ENCODE results near the gene NUDT4. TPM values are rescaled to one million over a fixed set of nuclear protein-coding genes. Genes with fewer than 3 reads are reported as not detected.

Gene NUDT4
- total RNA-seq: 100 to 1,000 TPM; 138 to 241 TPM

DNA sequence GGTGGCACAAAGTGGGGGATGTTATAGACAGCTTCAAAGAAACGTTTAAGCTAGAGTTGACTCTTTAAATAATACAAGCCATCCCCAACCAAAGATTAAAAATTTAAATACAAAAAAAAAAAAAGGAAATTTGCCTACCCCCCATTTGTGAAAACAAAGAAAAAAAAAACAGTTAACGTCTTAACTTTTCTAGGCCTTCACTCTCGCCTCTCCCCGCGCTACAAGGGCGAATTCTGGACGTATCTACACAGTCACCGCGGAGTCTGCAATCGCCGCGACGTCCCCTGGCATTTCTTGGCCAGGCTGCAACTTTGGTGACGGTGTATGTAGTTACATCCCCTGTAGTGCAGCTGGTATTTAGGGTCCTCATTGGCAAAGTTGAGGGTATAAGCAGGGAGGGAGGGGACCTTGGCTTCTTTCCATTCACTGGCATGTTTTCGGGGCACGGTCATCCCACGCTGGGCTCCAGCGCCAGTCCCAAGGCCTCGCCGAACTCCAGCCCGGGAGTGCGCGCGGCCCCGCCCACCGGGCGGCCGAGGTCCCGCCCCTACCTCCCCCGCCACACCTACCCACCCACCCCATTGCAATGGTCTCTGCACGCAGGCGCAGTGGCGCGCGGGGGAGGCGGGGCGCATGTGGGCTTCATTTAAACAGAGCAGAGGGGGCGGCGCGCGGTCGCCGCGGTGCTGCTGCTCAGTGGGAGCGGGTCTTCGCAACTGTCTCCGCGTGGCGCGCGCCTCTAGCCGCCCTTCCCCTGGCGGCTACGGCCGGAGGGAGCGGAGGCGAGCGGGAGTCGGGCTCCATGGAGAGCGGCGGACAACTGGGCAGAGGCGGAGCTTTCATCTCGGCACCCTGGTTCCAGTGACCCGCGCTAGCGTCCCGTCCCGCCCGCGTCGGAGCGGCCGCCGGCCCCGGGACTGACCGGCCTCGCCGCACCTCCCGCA is at the start of gene NUDT4:
TSS of gene NUDT4 (plus strand) at position 674 of the 944 bp plus-strand sequence. CDS start 398 bp downstream, outside the sequence.
- H3K9me3 ChIP-seq: no peaks in the 10 kb centered on the region
- DNase-seq (ENCODE audit: low spot score): peak; percentile 98
- TF ChIP-seq POLR2AphosphoS5 (IDR thresholded peaks at IDR 0.05) (peak; percentile 96), POLR2A (IDR thresholded peaks at IDR 0.05) (peak; percentile 97)
- TF ChIP-seq, protein P1, sequence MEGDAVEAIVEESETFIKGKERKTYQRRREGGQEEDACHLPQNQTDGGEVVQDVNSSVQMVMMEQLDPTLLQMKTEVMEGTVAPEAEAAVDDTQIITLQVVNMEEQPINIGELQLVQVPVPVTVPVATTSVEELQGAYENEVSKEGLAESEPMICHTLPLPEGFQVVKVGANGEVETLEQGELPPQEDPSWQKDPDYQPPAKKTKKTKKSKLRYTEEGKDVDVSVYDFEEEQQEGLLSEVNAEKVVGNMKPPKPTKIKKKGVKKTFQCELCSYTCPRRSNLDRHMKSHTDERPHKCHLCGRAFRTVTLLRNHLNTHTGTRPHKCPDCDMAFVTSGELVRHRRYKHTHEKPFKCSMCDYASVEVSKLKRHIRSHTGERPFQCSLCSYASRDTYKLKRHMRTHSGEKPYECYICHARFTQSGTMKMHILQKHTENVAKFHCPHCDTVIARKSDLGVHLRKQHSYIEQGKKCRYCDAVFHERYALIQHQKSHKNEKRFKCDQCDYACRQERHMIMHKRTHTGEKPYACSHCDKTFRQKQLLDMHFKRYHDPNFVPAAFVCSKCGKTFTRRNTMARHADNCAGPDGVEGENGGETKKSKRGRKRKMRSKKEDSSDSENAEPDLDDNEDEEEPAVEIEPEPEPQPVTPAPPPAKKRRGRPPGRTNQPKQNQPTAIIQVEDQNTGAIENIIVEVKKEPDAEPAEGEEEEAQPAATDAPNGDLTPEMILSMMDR (IDR thresholded peaks at IDR 0.05): peak in 1 of 4 experiments; percentile 31
- H3K4me1 ChIP-seq (replicated peaks): no peaks in the 10 kb centered on the region
- intact Hi-C loops (cut with DNase I): loop anchor here (5.0 kb wide), 3 partner anchors 200 to 450 kb away; partner anchors contain the start of gene EEA1
- peak within 1 kb of the TSS; percentile 94 to 97 for H3K27ac ChIP-seq
- no peaks in the 10 kb centered on the region for H3K36me3 ChIP-seq
- WGBS: 6% methylated on average over 41 of the region's 79 CpGs
- no peaks in the 10 kb centered on the region for H3K27me3 ChIP-seq (replicated peaks; ENCODE audit: insufficient read depth)
- H3K4me3 ChIP-seq: peak within 1 kb of the TSS; percentile 87 to 93

DNA sequence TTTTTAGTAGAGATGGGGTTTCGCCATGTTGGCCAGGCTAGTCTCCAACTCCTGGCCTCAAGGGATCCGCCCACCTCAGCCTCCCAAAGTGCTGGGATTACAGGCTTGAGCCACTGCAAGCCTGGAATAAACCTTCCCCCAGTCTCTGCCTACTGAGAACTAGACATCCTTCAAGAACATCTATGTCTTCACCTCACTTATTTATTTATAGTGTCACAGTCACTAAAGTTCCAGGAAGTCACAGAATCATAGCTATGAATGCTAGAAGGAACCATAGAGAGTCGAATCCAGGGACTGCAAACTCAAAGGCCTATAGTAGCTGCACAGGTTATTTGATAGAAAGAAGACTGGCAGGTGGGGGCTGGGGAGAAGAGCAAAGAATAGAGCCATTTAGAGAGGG is 44.7 kb upstream of the NUDT4 start:
- no peak for DNase-seq (ENCODE audit: low spot score)
- WGBS: 90% methylated on average over 3 of the region's 3 CpGs
- intact Hi-C loops (cut with DNase I): no loop called here

DNA sequence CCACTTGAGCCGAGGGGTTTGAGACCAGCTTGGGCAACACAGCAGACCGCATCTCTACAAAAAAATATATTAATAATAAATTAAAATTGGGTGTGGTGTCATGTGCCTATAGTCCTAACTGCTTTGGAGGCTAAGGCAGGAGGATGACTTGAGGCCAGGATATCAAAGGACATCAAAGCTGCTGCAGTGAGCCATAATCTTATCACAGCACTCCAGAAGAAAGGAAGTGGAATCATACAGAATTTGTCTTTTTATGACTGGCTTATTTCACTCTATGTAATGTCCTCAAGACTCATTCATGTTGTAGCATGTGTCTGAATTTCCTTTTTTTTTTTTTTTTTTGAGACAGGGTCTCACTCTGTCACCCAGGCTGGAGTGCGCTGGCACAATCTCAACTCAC is 43.9 kb upstream of the NUDT4 start:
- Histone ChIP-seq H3K27ac (no peak overlapping the region), H3K4me3 (no peak overlapping the region), H3K36me3 (no peaks in the 10 kb centered on the region), H3K27me3 (replicated peaks; ENCODE audit: insufficient read depth) (no peaks in the 10 kb centered on the region), H3K4me1 (replicated peaks) (no peaks in the 10 kb centered on the region), H3K9me3 (no peaks in the 10 kb centered on the region)
- TF ChIP-seq, protein P1 (IDR thresholded peaks at IDR 0.05): no peak
- TF ChIP-seq POLR2A (IDR thresholded peaks at IDR 0.05) (no peak), POLR2AphosphoS5 (IDR thresholded peaks at IDR 0.05) (no peak)
- no peak for DNase-seq (ENCODE audit: low spot score)
- WGBS: 95% methylated on average over 3 of the region's 3 CpGs
- intact Hi-C loops (cut with DNase I): no loop called here

More for the DNA sequence above, 44.7 kb upstream of the NUDT4 start:
- Histone ChIP-seq H3K9me3 (no peaks in the 10 kb centered on the region), H3K4me1 (replicated peaks) (no peaks in the 10 kb centered on the region), H3K36me3 (no peaks in the 10 kb centered on the region), H3K4me3 (no peak overlapping the region), H3K27ac (no peak overlapping the region), H3K27me3 (replicated peaks; ENCODE audit: insufficient read depth) (no peaks in the 10 kb centered on the region)
- TF ChIP-seq, protein P1 (IDR thresholded peaks at IDR 0.05): no peak
- TF ChIP-seq POLR2AphosphoS5 (IDR thresholded peaks at IDR 0.05) (no peak), POLR2A (IDR thresholded peaks at IDR 0.05) (no peak)

DNA sequence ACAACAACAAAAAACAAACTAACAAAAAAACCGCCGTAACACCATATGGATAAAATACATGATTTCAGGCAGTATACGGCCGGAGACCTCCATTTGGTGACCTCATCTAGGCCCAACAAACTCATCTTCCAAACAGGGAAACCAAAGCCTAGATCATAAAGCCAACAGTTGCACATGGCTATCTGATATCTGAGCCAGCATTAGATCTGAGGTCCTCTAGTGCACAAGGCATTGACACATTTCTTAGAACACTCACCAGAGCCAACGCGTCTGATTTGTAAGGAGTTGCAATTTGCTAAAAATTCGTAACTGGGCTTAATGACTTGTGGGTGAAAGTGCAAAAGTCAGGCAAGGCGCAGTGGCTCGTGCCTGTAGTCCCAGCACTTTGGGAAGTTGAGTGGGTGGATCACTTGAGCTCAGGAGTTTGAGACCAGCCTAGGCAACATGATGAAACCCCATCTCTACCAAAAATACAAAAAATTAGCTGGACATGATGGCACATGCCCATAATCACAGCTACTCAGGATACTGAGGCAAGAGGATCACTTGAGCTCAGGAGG is 42.0 kb upstream of the NUDT4 start:
- Histone ChIP-seq H3K27ac (no peak overlapping the region), H3K36me3 (no peaks in the 10 kb centered on the region), H3K4me1 (replicated peaks) (no peaks in the 10 kb centered on the region), H3K9me3 (no peaks in the 10 kb centered on the region), H3K4me3 (no peak overlapping the region), H3K27me3 (replicated peaks; ENCODE audit: insufficient read depth) (no peaks in the 10 kb centered on the region)
- WGBS: 91% methylated on average over 9 of the region's 9 CpGs
- no peak for DNase-seq (ENCODE audit: low spot score)
- TF ChIP-seq, protein P1 (IDR thresholded peaks at IDR 0.05): no peak
- TF ChIP-seq POLR2AphosphoS5 (IDR thresholded peaks at IDR 0.05) (no peak), POLR2A (IDR thresholded peaks at IDR 0.05) (no peak)
- intact Hi-C loops (cut with DNase I): no loop called here

All from prostate gland (tissue), 2 donors.